Activated effector memory CD4-positive, alpha-beta T cell treated with Interleukin-2 at 50 U/mL for 16 hours (primary cell): ENCODE results near the gene GPR37L1.
"Not testable (repeated sequence)": the region's sequence is repeated elsewhere in the genome, so short reads cannot be mapped to it uniquely, and the experiment has no call there.

Source experiments
- DNase-seq: peaks from one replicate; pipeline ENCODE4 v3.0.0-alpha.2; 2020

The GPR37L1 gene

DNA sequence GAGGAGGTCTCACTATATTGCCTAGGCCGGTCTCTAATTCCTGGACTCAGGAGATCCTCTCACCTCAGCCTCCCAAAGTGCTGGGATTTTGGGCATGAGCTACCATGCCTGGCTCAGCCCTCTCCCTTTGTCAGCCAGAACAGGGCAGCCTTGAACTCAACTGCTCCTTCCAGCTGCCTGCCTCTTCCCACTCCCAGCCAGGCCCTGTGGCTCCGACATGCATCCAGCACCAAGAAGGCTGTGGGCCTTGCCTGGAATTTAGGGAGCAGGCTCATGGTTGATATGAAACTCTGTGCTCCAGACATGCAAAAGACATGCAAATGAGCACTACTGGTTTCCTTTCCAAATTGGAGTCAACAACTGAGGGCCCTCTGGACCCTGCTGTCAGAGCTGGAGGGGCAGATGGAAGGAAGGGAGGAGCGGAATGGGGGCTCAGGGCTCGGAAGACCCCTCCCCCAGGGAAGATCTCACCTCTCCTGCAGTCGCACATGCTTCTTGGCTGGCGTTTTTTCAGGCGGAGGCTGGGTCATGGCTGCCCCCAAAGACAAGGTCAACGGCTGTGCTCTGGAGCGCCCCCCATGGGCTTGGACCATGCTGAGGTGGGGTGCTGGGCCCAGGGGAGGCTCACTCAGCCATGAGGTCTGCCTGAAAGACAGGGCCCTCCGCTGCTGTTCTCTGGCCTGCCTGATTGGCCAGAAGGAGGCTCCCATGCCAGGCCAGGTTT lies 36.3 kb downstream of the GPR37L1 start:
- DNase-seq, result no peak

DNA sequence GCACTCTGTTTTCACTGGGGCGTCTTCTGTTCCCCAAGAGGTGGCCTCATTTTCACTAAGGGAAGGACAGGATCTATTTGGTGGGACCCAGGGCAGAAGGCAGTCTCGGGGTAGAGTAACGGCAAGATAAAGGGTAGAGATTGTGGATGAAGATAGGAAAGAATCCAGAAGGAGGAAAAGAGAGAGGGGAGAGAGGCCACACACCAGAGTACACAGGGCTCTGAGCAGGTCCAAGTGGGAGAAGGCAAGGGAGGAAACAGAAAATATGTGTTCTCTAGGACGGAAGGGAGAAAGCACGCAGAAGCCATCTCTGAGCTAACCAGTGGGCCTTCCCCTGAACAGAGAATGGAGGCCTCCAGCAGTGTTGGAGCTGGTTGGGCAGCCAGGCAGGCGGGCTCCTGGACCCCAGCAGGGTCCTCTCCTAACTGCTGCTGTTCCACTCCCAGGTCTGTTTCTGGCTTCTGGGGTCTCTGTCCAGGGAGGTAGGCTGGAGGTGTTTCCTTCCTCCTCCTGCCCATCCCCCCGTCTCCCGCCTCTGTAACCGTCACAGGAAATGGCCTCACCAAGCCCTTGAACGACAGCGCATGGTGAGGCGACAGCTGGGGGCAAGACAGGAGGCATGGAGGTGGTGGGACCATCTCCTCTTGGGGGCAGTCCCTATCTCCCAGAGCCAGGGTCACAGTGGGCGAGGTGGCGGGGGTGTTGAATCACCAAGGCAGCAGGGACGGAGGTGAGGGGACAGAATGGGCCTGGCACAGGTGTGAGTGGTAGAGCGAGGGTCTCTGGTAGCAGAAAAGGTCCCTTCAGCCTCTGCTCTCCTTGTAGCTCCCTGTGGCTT lies 37.0 kb downstream of the GPR37L1 start:
- DNase-seq, result peak; percentile 50

DNA sequence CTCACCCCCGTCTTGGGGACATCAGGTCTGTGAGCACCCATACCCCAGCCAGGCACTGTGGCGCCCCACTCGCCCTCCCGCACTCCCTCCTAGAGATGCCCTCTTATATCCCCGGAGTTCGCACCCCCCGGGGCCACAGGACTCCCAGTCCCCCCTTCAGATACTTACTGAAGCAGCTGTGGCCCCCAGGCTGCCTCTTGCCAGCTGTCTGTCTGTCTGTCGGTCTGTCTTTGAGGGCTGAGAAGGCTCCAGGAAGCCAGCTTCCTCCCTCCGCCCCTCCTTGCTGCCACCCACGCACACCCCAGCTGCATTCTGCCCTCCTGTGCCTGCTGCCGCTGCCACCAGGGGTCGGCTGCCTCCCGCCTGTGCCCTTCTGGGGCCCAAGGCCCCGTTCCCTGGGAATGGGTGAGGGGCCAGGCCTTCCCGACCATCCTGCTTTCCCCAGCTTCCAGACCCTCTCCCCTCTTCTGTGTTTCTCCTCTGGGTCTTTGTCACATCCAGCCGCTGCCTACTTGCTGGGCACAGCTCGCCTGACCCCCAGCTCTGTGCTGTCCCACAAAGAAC lies 37.7 kb downstream of the GPR37L1 start, which contains the start of gene PTPN7:
Gene PTPN7 (minus strand): TSS at position 226 of the 564 bp plus-strand sequence. CDS start 1,200 bp downstream, outside the sequence.
- peak; percentile 74 for DNase-seq

DNA sequence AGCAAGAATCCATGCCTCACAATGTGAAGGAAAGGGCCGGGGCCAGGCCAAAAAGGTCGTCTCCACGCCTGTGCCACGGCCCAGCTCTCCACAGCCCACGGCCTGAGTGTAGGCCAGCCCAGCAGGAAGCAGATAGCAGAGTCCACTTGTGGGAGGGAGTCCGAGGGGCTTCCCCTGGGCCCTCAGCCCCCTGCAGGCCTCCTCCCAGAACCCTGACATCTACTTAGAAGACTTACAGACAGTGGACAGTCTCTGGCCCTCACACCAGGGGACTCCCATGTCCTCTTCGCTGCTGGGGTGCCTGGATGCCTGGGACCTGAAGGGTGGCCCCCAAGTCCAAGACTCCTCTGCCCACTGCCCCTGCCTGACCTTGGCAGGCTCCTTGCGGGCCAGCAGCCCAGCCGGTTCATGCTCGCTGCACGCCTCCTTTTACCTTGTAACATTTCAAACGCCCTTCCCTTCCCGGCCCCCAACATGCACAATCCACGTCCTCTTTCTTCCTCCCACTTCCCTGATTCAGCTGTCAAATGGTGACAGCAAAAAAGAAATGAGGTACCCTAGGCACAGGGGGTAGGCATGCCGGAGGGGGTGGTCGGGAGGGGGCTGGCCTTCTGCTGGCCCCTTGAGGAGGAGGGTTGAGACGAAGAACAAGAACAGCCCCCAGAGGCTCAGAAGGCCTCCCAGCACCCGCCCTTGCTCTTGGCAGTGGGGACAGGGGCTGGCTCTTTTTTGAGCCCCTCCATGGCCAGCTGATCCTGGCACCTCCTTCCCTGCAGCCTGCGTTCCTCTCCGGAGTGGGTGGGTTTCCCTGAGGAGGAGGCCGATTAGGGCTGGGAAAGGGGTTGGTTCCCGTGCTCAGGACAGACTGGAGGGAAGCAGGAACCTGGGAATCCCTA lies 38.7 kb downstream of the GPR37L1 start:
- no peak for DNase-seq

DNA sequence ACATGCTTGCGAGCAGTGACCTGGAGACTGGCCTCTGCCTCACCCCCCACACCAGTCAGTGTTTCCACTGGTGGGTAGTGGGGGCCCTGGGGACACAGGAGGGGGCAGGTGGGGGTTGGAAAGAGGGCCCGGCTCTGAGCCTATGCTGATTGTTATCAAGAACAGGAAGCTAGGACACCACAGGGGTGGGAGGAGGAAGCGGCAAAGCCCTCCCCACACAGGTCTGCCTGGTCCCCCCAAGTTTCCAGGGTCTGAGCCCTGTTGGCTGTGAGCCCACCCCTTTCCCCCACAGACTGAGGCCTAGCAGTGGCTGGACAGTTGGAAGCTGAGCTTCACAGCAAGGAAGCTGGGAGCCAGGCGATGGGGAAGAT lies 39.3 kb downstream of the GPR37L1 start:
- DNase-seq, result no peak

DNA sequence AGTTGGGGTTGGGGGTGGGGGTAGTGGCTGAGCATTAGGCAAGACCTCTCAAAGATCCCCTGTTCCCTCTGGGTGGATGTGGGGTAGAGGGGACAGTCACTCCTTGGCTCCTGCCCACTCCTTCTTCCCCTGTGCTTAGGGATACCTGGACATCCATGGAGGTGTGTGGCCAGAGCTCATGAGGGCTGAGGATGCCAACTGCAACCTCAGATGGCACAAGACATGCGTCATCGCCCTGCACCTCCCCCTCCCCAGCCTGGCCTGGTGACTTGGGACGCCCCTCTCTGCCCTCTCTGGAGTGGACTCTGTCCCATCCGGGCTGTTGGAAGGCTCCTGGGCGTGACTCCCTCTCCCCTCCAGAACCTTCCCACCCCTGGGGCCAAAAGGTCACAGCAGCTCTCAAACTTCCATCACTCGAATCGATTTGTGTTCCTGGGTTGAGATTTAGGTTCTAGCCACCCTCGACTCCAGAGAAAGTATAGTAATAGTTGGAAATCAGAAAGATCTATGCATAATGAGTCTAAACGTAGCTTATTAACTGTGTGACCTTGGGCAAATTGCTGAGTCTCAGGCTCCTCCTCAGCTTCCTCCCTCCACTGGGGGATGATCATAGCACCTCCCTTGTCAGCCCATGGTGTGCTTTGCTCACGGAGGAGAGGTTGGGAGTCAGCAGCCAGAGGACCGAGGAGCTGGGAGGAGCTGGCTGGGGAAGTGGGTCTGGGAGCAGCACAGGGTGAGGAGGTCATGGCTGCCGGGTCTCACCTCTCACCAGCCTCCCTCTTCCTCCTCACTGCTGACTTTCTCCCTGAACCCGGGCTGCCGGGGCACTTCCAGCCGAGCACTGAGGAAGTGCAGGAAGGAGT lies 39.9 kb downstream of the GPR37L1 start:
- no peak for DNase-seq

DNA sequence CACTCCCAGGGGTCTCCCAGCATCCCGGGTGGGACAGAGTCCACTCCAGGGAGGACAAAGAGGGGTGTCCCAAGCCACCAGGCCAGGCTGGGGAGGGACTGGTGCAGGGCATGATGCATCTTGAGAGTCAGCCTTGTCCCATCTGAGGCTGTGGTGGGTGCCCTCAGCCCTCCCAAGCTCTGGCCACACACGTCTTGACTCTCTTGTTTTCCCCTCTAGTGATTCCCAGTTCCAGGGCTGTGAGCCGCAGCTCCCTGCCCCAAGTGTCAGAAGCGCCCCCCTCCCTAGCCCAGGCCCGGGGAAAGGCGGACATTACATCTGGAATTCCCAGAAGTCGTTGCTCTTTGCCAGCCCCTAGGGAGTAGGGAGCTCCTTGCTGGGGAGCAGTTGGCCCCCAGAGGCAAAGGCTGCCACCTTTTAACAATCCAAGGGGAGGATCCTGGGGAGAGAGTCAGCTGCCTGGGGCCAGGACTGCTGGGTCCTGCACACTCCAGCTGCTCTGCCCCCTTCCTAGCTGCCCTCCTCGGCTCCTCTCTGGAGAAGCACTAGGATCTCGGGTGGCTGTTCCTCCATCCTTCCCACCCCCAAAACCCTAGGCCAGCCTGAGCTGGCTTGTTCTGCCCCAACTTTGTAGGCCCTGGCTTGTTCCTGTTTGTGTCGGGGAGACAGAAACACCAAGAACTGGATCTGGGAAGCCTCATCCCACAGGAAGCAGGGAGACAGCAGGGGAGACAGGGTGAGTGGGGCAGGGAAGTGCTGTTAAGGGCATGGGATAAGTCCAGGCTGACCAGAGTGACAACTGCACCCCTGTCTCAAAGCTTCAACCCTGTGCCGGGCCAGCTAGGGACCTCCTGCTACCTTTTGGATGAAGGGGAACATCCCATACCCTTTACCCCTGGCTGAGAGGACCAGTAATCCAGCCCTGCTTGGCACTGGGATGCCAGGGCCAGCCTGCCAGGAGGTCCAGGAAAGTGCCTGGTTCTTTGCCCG lies 40.9 kb downstream of the GPR37L1 start:
- DNase-seq, result no peak

DNA sequence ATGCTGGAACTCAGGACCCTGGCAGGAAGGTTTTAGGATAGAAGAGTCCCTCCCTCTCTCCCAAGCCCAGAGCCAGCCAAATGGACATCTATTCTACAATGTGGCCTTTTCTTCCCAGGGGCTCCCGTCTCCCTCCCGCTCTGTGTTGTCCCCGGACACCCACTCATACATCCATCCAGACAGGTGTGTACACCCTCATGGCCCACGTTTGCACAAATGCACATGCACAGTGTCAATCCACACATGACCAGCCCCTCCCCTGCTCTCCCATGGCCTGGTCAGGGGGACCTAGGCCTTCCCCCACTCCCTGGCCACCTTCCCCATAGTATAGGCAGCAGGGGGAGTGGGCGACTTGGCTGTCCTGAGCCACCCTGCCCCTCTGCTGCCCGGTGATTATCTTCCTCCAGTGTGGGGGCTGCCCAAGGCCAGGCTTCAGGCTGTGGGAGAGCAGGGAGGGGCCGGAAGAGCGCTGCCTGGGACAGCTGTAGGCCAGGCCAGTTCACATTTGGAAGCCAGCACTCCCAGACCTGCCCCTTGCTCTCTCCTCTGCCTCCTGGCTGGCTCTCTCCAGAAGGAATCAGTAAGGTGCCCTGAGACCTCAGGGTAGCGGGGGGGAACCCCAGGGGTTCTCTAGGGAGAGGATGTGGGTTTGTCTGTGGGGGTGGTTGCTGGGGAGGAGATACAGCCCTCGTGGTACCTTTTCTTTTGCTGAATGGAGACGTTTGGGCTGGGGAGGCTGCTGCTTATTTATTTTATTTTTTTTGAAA lies 41.7 kb downstream of the GPR37L1 start:
- peak; percentile 71 for DNase-seq

DNA sequence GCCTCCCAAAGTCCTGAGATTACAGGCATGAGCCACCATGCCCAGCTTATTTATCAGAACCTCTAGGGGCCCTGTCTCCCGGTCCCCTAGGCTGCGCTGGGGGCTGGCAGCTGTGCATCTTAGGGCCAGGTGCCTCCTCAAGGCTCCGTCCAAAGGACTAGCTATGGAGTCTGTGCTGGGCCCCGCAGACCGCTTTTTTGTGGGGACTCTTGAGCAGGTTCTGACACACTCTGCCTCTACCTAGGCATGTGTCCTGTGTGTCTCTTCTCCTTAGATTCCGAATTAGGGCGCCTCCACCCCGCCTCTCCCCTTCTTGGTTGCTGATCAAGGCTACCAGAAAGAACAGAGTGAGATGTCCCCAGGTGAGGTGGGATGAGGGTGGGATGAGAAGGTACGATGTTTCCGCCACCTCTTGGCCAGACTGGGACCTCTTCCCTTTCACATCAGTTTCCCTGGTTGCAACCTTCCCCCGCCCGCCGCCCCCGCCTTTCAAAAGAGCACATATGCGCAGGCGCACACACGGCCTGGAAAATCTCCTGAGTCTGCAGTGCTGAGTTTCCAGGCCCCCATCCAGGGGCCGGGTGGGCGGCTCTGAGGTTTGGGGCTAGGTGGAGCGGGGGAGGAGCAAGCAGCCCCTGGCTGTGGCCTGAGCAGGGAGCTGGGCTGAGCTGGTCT lies 42.7 kb downstream of the GPR37L1 start:
- no peak for DNase-seq

DNA sequence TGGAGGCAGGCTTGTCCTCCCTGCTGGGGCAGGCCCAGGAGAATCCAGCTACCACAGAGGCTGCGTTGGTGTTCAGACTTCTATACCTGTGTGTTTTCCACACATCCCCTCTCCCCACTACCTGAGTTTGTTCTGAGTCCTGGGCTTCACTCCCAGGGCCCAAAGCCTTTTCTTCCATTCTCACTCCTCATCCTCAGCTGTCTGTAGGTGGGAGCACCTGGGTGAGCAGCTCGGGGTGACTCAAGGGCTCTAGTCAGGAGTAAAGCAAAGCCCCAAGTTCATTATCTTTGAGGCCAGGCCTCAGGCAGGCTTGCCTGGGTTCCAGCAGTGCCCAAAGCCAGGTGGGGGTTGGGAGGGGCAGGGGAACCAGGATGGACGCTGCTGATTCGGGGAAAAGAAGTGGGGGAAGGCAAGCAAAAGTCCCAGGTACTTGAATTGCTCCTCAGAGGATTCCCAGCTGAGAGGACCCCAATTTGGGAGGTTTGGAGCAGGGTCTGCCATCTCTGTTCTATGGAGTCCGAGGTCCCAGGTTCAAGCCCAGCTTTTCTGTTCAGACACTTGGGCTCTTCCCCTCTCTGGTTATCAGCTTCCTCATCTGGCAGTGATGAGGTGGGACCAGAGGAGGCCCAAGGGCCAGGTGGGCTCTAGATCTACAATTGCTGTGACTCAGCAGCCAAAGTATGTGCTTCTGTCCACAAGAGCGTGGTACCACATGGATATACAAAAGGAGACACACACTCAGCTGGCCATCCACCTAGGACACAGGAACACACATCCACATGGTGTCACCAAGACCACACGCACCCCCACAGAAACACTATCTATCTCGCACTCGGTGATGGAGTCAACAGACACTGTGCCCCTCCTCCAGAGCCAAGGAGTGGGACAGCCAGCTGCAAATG lies 43.5 kb downstream of the GPR37L1 start:
- DNase-seq, result no peak

DNA sequence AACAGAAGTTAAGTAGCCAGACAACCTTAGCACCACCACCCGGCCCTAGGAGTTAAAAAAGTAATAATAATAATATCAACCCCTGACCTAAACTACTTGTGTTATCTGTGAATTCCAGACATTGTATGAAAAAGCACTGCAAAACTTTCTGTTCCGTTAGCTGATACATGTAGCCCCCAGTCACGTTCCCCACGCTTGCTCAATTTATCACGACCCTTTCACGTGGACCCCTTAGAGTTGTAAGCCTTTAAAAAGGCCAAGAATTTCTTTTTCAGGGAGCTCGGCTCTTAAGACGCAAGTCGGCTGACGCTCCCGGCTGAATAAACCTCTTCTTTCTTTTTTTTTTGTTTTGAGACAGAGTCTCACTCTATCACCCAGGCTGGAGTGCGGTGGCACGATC lies 44.3 kb downstream of the GPR37L1 start:
- not testable (repeated sequence) for DNase-seq

DNA sequence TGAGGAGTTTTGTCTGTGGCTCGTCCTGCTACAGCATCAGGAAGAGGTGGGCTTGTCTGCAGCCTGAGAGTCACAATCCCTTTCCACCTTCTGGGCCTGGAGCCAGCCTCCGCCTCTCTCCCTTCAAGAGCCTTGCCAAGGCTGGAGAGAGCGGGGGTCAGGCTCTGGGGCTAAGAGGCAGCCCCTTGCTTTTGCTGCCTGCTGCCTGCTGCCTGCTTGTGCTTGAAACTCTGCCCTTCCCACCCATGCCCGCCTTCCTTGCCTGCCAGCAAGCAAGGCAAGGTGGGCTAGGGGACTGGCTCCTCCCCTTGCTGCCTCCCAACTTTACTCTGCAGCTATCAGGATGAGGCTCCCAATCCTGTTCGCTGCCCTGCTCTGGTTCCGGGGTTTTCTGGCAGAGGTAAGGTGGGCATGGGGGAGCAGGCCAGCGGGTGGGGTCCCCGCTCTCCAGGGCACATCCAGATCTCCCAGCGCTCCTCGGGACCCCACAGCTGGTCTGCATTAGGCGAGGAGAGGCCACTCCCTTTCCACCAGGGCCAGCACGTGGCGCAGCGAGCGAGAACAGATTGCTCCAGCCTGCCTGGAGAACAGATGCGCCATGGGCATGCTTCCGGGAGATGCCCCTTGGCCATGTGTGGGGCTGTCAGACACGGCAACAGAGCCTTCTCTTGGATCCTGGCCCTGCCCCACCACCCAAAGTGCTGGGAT lies 45.1 kb downstream of the GPR37L1 start:
- no peak for DNase-seq

DNA sequence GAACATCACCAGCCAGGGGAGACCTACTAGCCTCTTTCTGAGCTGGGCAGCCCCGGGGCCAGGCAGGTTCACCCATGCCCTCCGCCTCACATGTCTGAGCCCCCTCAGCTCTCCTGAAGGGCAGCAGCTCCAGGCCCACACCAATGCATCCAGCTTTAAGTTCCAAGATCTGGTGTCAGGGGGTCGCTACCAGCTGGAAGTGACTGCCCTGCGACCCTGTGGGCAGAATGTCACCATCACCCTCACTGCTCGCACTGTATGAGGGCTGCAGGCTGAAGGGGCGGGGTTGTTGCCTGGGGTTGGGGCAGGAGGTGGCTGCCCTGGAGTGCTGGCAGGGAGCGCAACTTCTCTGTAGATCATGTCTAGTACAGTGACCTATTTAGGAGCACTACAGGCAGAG lies 46.1 kb downstream of the GPR37L1 start:
- DNase-seq, result no peak

DNA sequence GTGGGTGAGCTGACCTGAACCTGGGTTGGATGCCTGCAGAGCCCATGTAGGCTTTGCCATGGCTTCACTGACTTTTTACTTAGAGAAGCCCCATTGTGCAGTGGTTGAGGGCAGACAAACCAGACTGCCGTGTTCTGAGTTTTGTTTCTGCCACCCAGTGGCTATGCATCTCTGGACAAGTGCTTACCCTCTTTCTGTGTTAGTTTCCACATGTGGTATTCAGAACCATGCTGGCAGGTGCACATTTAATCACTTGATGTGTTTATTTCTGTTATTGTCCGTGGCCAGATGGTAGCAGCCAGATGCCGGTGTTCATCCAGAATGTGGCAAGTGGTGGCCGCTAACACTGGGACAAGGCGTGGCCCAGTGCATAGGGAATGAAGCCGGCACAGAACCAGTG lies 48.0 kb downstream of the GPR37L1 start:
- DNase-seq, result no peak

DNA sequence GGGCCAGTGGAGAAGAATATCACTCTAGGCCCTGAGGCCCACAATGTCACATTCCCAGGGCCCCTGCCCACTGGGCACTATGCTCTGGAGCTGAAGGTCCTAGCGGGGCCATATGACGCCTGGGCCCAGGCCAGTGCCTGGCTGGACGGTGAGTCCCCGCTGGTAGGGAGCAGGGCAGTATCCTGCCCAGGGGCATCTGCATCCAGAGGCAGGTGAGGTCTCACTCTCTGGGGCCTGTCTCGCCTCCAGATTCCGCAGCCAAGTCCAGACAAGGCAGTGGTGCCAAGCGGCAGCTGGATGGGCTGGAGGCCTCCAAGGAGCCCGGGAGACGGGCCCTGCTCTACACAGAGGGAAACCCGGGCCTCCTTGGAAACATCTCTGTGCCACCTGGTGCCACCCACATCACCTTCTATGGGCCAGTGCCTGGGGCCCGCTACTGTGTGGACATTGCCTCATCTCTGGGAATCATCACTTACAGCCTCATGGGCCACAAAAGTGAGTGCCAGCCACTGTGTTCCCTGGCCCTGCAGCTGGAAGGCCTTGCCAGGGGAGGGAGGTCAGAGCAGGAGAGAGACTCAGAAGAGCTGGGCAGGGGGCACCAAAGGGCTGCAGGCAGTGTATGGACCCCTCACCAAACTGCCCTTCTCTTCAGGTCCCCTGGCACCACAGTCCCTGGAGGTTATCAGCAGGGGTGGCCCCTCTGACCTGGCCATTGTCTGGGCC lies 48.7 kb downstream of the GPR37L1 start:
- no peak for DNase-seq

DNA sequence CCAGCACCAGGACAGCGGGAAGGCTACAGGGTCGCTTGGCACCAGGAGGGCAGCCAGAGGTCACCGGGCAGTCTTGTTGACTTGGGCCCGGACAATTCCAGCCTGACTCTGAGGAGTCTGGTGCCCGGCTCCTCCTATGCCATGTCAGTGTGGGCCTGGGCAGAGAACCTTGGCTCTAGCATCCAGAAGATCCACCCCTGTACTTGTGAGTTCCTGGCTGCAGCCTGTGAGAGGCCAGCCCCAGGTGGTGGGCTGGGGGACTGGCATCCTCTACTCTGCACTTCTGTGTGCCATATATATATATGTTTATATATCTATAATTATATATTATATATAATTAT lies 49.3 kb downstream of the GPR37L1 start:
- DNase-seq, result no peak

DNA sequence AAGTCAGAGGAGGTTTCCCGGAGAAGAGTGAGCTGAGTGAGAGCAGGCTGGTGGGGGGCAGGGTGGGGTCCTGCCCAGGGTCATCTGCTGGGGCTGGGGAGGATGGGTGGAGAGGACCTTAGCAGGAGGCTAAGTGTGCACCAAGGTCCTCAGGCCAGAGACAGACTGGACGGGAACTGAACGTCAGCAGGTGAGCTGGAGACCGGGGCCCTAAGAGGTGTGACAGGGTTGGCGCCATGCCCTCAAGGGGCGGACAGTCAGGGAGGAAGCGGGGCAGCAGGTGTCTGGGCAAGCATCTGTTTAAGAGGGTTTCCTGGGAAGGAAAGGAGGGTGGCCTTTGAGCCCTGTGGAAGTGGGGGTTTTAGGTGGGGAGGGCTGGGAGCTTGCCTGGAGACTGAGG lies 51.3 kb downstream of the GPR37L1 start:
- no peak for DNase-seq
